Memory B cell (primary cell): ENCODE results near the gene ZNF205.

ENCODE experiments used
- ATAC-seq: fragments of 150-1000 bp; cut with Tn5 transposase; 2 replicates; pipeline ENCODE4 v1.10.0; 2021; ENCODE audit warnings: low read depth, mild to moderate bottlenecking, moderate library complexity
- DNase-seq, 2 donors: peaks; one replicate each; pipeline ENCODE4 v3.0.0; 2022; ENCODE audit warnings: low spot score in 2 of 2
- H3K27ac Mint-ChIP-seq: one replicate; pipeline ENCODE4 v1.8.0; 2022; ENCODE audit warnings: mild to moderate bottlenecking, moderate library complexity, mixed read lengths
- H3K27me3 Mint-ChIP-seq: one replicate; pipeline ENCODE4 v1.8.0; 2022; ENCODE audit warnings: mixed read lengths
- H3K36me3 Mint-ChIP-seq: one replicate; pipeline ENCODE4 v1.8.0; 2022; ENCODE audit warnings: mild to moderate bottlenecking, mixed read lengths
- H3K4me1 Mint-ChIP-seq: one replicate; pipeline ENCODE4 v1.8.0; 2022; ENCODE audit warnings: mixed read lengths
- H3K4me3 Mint-ChIP-seq: one replicate; pipeline ENCODE4 v1.8.0; 2022; ENCODE audit warnings: mild to moderate bottlenecking, moderate library complexity, mixed read lengths
- H3K9me3 Mint-ChIP-seq: one replicate; pipeline ENCODE4 v1.8.0; 2022; ENCODE audit warnings: mixed read lengths

The ZNF205 gene

GRCh38 chr16:3141781-3142311 is 29.5 kb downstream of the ZNF205 start:
- Mint-ChIP-seq H3K27me3 (no peaks in the 10 kb centered on the region), H3K4me1 (no peaks in the 10 kb centered on the region), H3K9me3 (no peaks in the 10 kb centered on the region), H3K27ac (no peak overlapping the region), H3K4me3 (no peak overlapping the region), H3K36me3 (peaks cover 16% of the 10 kb centered on the region)
- DNase-seq = no peak
- no peak for ATAC-seq

- DNase-seq (no peak), ATAC-seq (no peak)
- no peaks in the 10 kb centered on the region for H3K27me3 Mint-ChIP-seq
- no peak overlapping the region for H3K27ac Mint-ChIP-seq
- no peak overlapping the region for H3K4me3 Mint-ChIP-seq
- H3K9me3 Mint-ChIP-seq = no peaks in the 10 kb centered on the region
- H3K36me3 Mint-ChIP-seq = peaks cover 16% of the 10 kb centered on the region
- no peaks in the 10 kb centered on the region for H3K4me1 Mint-ChIP-seq
These were observed 29.9 kb downstream of the ZNF205 start for GRCh38 chr16:3142327-3142726.

GRCh38 chr16:3142770-3143169 is 30.4 kb downstream of the ZNF205 start:
- Mint-ChIP-seq H3K4me3 (no peak overlapping the region), H3K27ac (no peak overlapping the region), H3K27me3 (no peaks in the 10 kb centered on the region), H3K4me1 (no peaks in the 10 kb centered on the region), H3K9me3 (no peaks in the 10 kb centered on the region), H3K36me3 (peaks cover 16% of the 10 kb centered on the region)
- no peak for ATAC-seq
- no peak for DNase-seq

GRCh38 chr16:3143189-3143588 is 30.8 kb downstream of the ZNF205 start:
- peaks cover 16% of the 10 kb centered on the region for H3K36me3 Mint-ChIP-seq
- no peak overlapping the region for H3K4me3 Mint-ChIP-seq
- no peaks in the 10 kb centered on the region for H3K9me3 Mint-ChIP-seq
- ATAC-seq (no peak), DNase-seq (no peak)
- H3K27me3 Mint-ChIP-seq = no peaks in the 10 kb centered on the region
- no peak overlapping the region for H3K27ac Mint-ChIP-seq
- no peaks in the 10 kb centered on the region for H3K4me1 Mint-ChIP-seq

GRCh38 chr16:3143598-3144320 is 31.4 kb downstream of the ZNF205 start:
- no peaks in the 10 kb centered on the region for H3K27me3 Mint-ChIP-seq
- no peaks in the 10 kb centered on the region for H3K9me3 Mint-ChIP-seq
- DNase-seq (no peak), ATAC-seq (no peak)
- H3K4me1 Mint-ChIP-seq = no peaks in the 10 kb centered on the region
- peaks cover 16% of the 10 kb centered on the region for H3K36me3 Mint-ChIP-seq
- H3K27ac Mint-ChIP-seq = no peak overlapping the region
- H3K4me3 Mint-ChIP-seq = no peak overlapping the region

GRCh38 chr16:3144321-3144983 is 32.1 kb downstream of the ZNF205 start:
- H3K27ac Mint-ChIP-seq = no peak overlapping the region
- DNase-seq (no peak), ATAC-seq (no peak)
- no peaks in the 10 kb centered on the region for H3K9me3 Mint-ChIP-seq
- H3K36me3 Mint-ChIP-seq = peaks cover 12% of the 10 kb centered on the region
- no peaks in the 10 kb centered on the region for H3K27me3 Mint-ChIP-seq
- peaks cover 4% of the 10 kb centered on the region for H3K4me1 Mint-ChIP-seq
- H3K4me3 Mint-ChIP-seq = no peak overlapping the region

GRCh38 chr16:3145151-3145550 is 32.8 kb downstream of the ZNF205 start:
- ATAC-seq = no peak
- Mint-ChIP-seq H3K27ac (peak overlapping the region; percentile 48), H3K36me3 (peaks cover 11% of the 10 kb centered on the region), H3K4me3 (no peak overlapping the region), H3K9me3 (no peaks in the 10 kb centered on the region), H3K4me1 (peaks cover 4% of the 10 kb centered on the region), H3K27me3 (no peaks in the 10 kb centered on the region)
- DNase-seq = no peak

- H3K9me3 Mint-ChIP-seq = no peaks in the 10 kb centered on the region
- ATAC-seq (no peak), DNase-seq (no peak)
- peaks cover 6% of the 10 kb centered on the region for H3K4me1 Mint-ChIP-seq
- H3K27ac Mint-ChIP-seq = no peak overlapping the region
- no peaks in the 10 kb centered on the region for H3K27me3 Mint-ChIP-seq
- no peak overlapping the region for H3K4me3 Mint-ChIP-seq
- peaks cover 10% of the 10 kb centered on the region for H3K36me3 Mint-ChIP-seq
These were observed 33.3 kb downstream of the ZNF205 start for GRCh38 chr16:3145660-3146059.

- DNase-seq = no peak
- Mint-ChIP-seq H3K36me3 (peaks cover 4% of the 10 kb centered on the region), H3K9me3 (no peaks in the 10 kb centered on the region), H3K4me1 (peaks cover 10% of the 10 kb centered on the region), H3K4me3 (no peak overlapping the region), H3K27me3 (no peaks in the 10 kb centered on the region), H3K27ac (no peak overlapping the region)
- ATAC-seq = no peak
These were observed 34.8 kb downstream of the ZNF205 start for GRCh38 chr16:3147046-3147756.

- Mint-ChIP-seq H3K4me1 (peaks cover 16% of the 10 kb centered on the region), H3K27ac (no peak overlapping the region), H3K9me3 (no peaks in the 10 kb centered on the region), H3K4me3 (no peak overlapping the region), H3K36me3 (no peaks in the 10 kb centered on the region), H3K27me3 (no peaks in the 10 kb centered on the region)
- DNase-seq (no peak), ATAC-seq (no peak)
These were observed 35.3 kb downstream of the ZNF205 start for GRCh38 chr16:3147757-3148104.

GRCh38 chr16:3148256-3149192 is 36.1 kb downstream of the ZNF205 start:
- Mint-ChIP-seq H3K4me3 (peak overlapping the region; percentile 89), H3K27ac (no peak overlapping the region)

GRCh38 chr16:3149193-3149530 is 36.8 kb downstream of the ZNF205 start:
- Mint-ChIP-seq H3K36me3 (peaks cover 1% of the 10 kb centered on the region), H3K27ac (no peak overlapping the region), H3K4me3 (peak overlapping the region; percentile 89), H3K4me1 (peaks cover 16% of the 10 kb centered on the region), H3K27me3 (no peaks in the 10 kb centered on the region), H3K9me3 (peaks cover under 1% of the 10 kb centered on the region)
- ATAC-seq = no peak
- no peak for DNase-seq

More at GRCh38 chr16:3148256-3149192, 36.1 kb downstream of the ZNF205 start:
- H3K27me3 Mint-ChIP-seq = no peaks in the 10 kb centered on the region
- H3K4me1 Mint-ChIP-seq = peaks cover 16% of the 10 kb centered on the region
- DNase-seq = no peak
- no peak for ATAC-seq
- no peaks in the 10 kb centered on the region for H3K36me3 Mint-ChIP-seq
- no peaks in the 10 kb centered on the region for H3K9me3 Mint-ChIP-seq

GRCh38 chr16:3149630-3150345 is 37.4 kb downstream of the ZNF205 start:
- H3K4me3 Mint-ChIP-seq = peak overlapping the region; percentile 89
- peaks cover 2% of the 10 kb centered on the region for H3K9me3 Mint-ChIP-seq
- peaks cover 16% of the 10 kb centered on the region for H3K4me1 Mint-ChIP-seq
- DNase-seq = peak; percentile 35 to 60
- H3K27me3 Mint-ChIP-seq = peaks cover 1% of the 10 kb centered on the region
- peaks cover 3% of the 10 kb centered on the region for H3K36me3 Mint-ChIP-seq
- peak; percentile 25 for ATAC-seq
- H3K27ac Mint-ChIP-seq = peak overlapping the region; percentile 95
